Neural cell (in vitro differentiated cells): Measurements from ENCODE around the gene CEMIP2. TPM values are rescaled to one million over a fixed set of nuclear protein-coding genes. Genes with fewer than 3 reads are reported as not detected.

ENCODE experiments used
- H2AFZ ChIP-seq: fragments of 200-600, 300-800 bp; sonication (generic), shearing (Covaris generic); 2 replicates; pipeline ENCODE4 v1.6.0; 2014; ENCODE audit warnings: low read depth, mild to moderate bottlenecking, antibody characterized with exemption, low read length, moderate library complexity
- H3F3A ChIP-seq: fragments of 200-600 bp; shearing (Covaris generic); 2 replicates; pipeline ENCODE4 v1.6.1; 2016; ENCODE audit warnings: mild to moderate bottlenecking, moderate library complexity, mixed read lengths, antibody characterized with exemption, low read length; ENCODE audit not compliant: insufficient read depth, poor library complexity, severe bottlenecking
- H3K27ac ChIP-seq: fragments of 200-600, 300-800 bp; sonication (generic), shearing (Covaris generic); 2 replicates; pipeline ENCODE4 v1.5.1; 2014; ENCODE audit warnings: mild to moderate bottlenecking, low read length, moderate library complexity
- H3K27me3 ChIP-seq: fragments of 300-800, 200-600 bp; sonication (generic), shearing (Covaris generic); 2 replicates; pipeline ENCODE4 v1.6.0; 2014; ENCODE audit warnings: mild to moderate bottlenecking, low read depth, low read length, moderate library complexity; ENCODE audit not compliant: insufficient read depth
- H3K36me3 ChIP-seq: fragments of 300-800, 200-600 bp; sonication (generic), shearing (Covaris generic); 2 replicates; pipeline ENCODE4 v1.5.1; 2014; ENCODE audit warnings: mild to moderate bottlenecking, antibody characterized with exemption, low read length, moderate library complexity; ENCODE audit not compliant: insufficient read depth
- H3K4me2 ChIP-seq: fragments of 300-800, 200-600 bp; sonication (generic), shearing (Covaris generic); 2 replicates; pipeline ENCODE4 v1.6.0; 2014; ENCODE audit warnings: mild to moderate bottlenecking, low read length
- H3K4me3 ChIP-seq: fragments of 300-800, 200-600 bp; sonication (generic), shearing (Covaris generic); 2 replicates; pipeline ENCODE4 v1.5.1; 2014; ENCODE audit warnings: mild to moderate bottlenecking, low read length, moderate library complexity
- H3K79me2 ChIP-seq: fragments of 200-600 bp; shearing (Covaris generic); replicated peaks from 2 replicates; pipeline ENCODE4 v1.6.0; 2014; ENCODE audit warnings: mild to moderate bottlenecking, low read length, moderate library complexity; ENCODE audit not compliant: insufficient read depth
- H3K9ac ChIP-seq: fragments of 300-800, 200-600 bp; sonication (generic), shearing (Covaris generic); 2 replicates; pipeline ENCODE4 v1.6.1; 2016; ENCODE audit warnings: mild to moderate bottlenecking, low read length, mixed read lengths
- H3K9me2 ChIP-seq: fragments of 200-600 bp; shearing (Covaris generic); 2 replicates; pipeline ENCODE4 v1.6.1; 2016; ENCODE audit warnings: mild to moderate bottlenecking, low read length, mixed read lengths; ENCODE audit not compliant: insufficient read depth
- H3K9me3 ChIP-seq: fragments of 200-600, 300-800 bp; sonication (generic), shearing (Covaris generic); 2 replicates; pipeline ENCODE4 v1.6.1; 2016; ENCODE audit warnings: mild to moderate bottlenecking, mixed run types, low read length, moderate library complexity, mixed read lengths
- H4K20me1 ChIP-seq: fragments of 200-600 bp; shearing (Covaris generic); 2 replicates; pipeline ENCODE4 v1.6.1; 2016; ENCODE audit warnings: mild to moderate bottlenecking, mixed run types; ENCODE audit not compliant: insufficient read depth
- CTCF ChIP-seq: fragments of 450-650 bp; IDR thresholded peaks from 2 replicates; pipeline ENCODE4 v1.5.1; 2014; ENCODE audit warnings: antibody characterized with exemption, mild to moderate bottlenecking, moderate library complexity; ENCODE audit not compliant: poor library complexity, severe bottlenecking
- EP300 ChIP-seq: fragments of 450-650 bp; conservative IDR thresholded peaks from 2 replicates; pipeline ENCODE4 v1.6.1; 2014; ENCODE audit warnings: antibody characterized with exemption, mild to moderate bottlenecking, moderate library complexity; ENCODE audit not compliant: poor library complexity, severe bottlenecking
- EZH2 ChIP-seq: fragments of 200-600, 300-800 bp; shearing (Covaris generic), sonication (generic); IDR thresholded peaks from 2 replicates; pipeline ENCODE4 v1.6.1; 2014; ENCODE audit warnings: antibody characterized with exemption, low read length, borderline replicate concordance, mild to moderate bottlenecking; ENCODE audit not compliant: insufficient read depth, poor library complexity, severe bottlenecking
- MXI1 ChIP-seq: fragments of 450-650 bp; conservative IDR thresholded peaks from 2 replicates; pipeline ENCODE4 v1.6.1; 2014; ENCODE audit warnings: antibody characterized with exemption, mild to moderate bottlenecking; ENCODE audit not compliant: poor library complexity, severe bottlenecking
- POLR2AphosphoS5 ChIP-seq: IDR thresholded peaks from 2 replicates; pipeline ENCODE4 v1.6.1; 2012
- RAD21 ChIP-seq: fragments of 450-650 bp; conservative IDR thresholded peaks from 2 replicates; pipeline ENCODE4 v1.6.1; 2014; ENCODE audit warnings: antibody characterized with exemption, mild to moderate bottlenecking, moderate library complexity
- REST ChIP-seq: IDR thresholded peaks from 2 replicates; pipeline ENCODE4 v1.6.1; 2012; ENCODE audit warnings: borderline replicate concordance
- SMC3 ChIP-seq: fragments of 450-650 bp; conservative IDR thresholded peaks from 2 replicates; pipeline ENCODE4 v1.6.1; 2014; ENCODE audit warnings: antibody characterized with exemption, mild to moderate bottlenecking, moderate library complexity; ENCODE audit not compliant: poor library complexity
- TAF1 ChIP-seq: IDR thresholded peaks from 2 replicates; pipeline ENCODE4 v1.6.1; 2012; ENCODE audit warnings: low read depth
- polyA plus RNA-seq: library from polyadenylated mRNA; depleted of rRNA; stranded (reverse); fragments of >200 nt; gene quantifications from 2 replicates; pipeline ENCODE4 v1.2.3, GENCODE V29; 2014

CEMIP2 gene
- polyA plus RNA-seq, 1 donor from 2014 or later, result 11.3 TPM

GRCh38 chr9:71672573-71672972 lies 95.7 kb downstream of the CEMIP2 start:
- Histone ChIP-seq H3K36me3 (peaks cover 4% of the 10 kb centered on the region), H3K9me2 (no peaks in the 10 kb centered on the region), H3K79me2 (no peaks in the 10 kb centered on the region), H3K9me3 (no peaks in the 10 kb centered on the region), H2AFZ (no peak overlapping the region), H3K9ac (no peak overlapping the region), H3K4me3 (no peak overlapping the region), H4K20me1 (no peaks in the 10 kb centered on the region), H3F3A (no peaks in the 10 kb centered on the region), H3K4me2 (no peak overlapping the region), H3K27ac (no peak overlapping the region), H3K27me3 (no peaks in the 10 kb centered on the region)
- TF ChIP-seq TAF1 (no peak), EZH2 (no peak), MXI1 (no peak), POLR2AphosphoS5 (no peak), SMC3 (no peak), RAD21 (no peak), REST (no peak), EP300 (no peak), CTCF (no peak)

GRCh38 chr9:71671289-71671688 lies 97.0 kb downstream of the CEMIP2 start:
- H3K4me3 ChIP-seq, result no peak overlapping the region
- no peaks in the 10 kb centered on the region for H4K20me1 ChIP-seq
- H3K27me3 ChIP-seq, result no peaks in the 10 kb centered on the region
- no peaks in the 10 kb centered on the region for H3F3A ChIP-seq
- no peak overlapping the region for H3K9ac ChIP-seq
- TF ChIP-seq REST (no peak), CTCF (no peak), TAF1 (no peak), POLR2AphosphoS5 (no peak), EP300 (no peak), MXI1 (no peak), SMC3 (no peak), EZH2 (no peak), RAD21 (no peak)
- H2AFZ ChIP-seq, result no peak overlapping the region
- no peak overlapping the region for H3K27ac ChIP-seq
- H3K9me2 ChIP-seq, result no peaks in the 10 kb centered on the region
- no peak overlapping the region for H3K4me2 ChIP-seq
- peaks cover 4% of the 10 kb centered on the region for H3K36me3 ChIP-seq
- no peaks in the 10 kb centered on the region for H3K79me2 ChIP-seq
- H3K9me3 ChIP-seq, result no peaks in the 10 kb centered on the region
